PC-3 (cell line): ENCODE data around the gene KCNN4. TPM values are rescaled to one million over a fixed set of nuclear protein-coding genes. Genes with fewer than 3 reads are reported as not detected.
A peak's percentile ranks its signal among the peaks of the same experiment; 100 is the strongest.

ENCODE experiments used
- ATAC-seq: fragments of 200-7000 bp; cut with Tn5 transposase; 2 replicates; pipeline ENCODE4 v1.9.1; 2020; ENCODE audit warnings: mild to moderate bottlenecking, moderate library complexity
- BruUV-seq: library from RNA; stranded (reverse); fragments of 400-500 nt; replicated peaks from 2 replicates; lab custom pipeline; 2021; lab: Mats Ljungman, UMichigan
- CTCF ChIA-PET: fragments of 300-600 bp; sonication (Branson Sonifier 250); formaldehyde crosslinking; loops from one replicate; lab custom pipeline; 2022; ENCODE audit warnings: antibody characterized with exemption; lab: Charles Lee
- POLR2A ChIA-PET: fragments of 300-600 bp; sonication (Branson Sonifier 250); formaldehyde crosslinking; loops from one replicate; lab custom pipeline; 2022; ENCODE audit warnings: antibody characterized with exemption; ENCODE audit not compliant: unreplicated experiment; lab: Charles Lee
- DNase-seq: peaks from one replicate; pipeline ENCODE4 v3.0.0-alpha.2; 2015
- H2AFZ ChIP-seq: fragments of 300-600 bp; sonication (generic); 2 replicates; pipeline ENCODE4 v1.6.0; 2016; ENCODE audit warnings: antibody characterized with exemption, low read length
- H3F3A ChIP-seq: fragments of 300-600 bp; sonication (generic); one replicate; pipeline ENCODE4 v1.6.0; 2017; ENCODE audit warnings: antibody characterized with exemption, low read length, control low read depth, mild to moderate bottlenecking; ENCODE audit not compliant: unreplicated experiment
- H3K27ac ChIP-seq: fragments of 300-600 bp; sonication (generic); 2 replicates; pipeline ENCODE4 v1.5.1; 2016; ENCODE audit warnings: mild to moderate bottlenecking, low read length
- H3K27me3 ChIP-seq: fragments of 300-600 bp; sonication (generic); 2 replicates; pipeline ENCODE4 v1.6.1; 2016; ENCODE audit warnings: low read length, mixed read lengths
- H3K36me3 ChIP-seq: fragments of 300-600 bp; sonication (generic); 2 replicates; pipeline ENCODE4 v1.6.1; 2016; ENCODE audit warnings: low read depth, mixed run types, low read length, mixed read lengths
- H3K4me1 ChIP-seq: fragments of 300-600 bp; sonication (generic); 2 replicates; pipeline ENCODE4 v1.5.1; 2016; ENCODE audit warnings: low read length; ENCODE audit not compliant: insufficient read depth
- H3K4me2 ChIP-seq: fragments of 300-600 bp; sonication (generic); 2 replicates; pipeline ENCODE4 v1.6.0; 2016; ENCODE audit warnings: low read length
- H3K4me3 ChIP-seq: fragments of 300-600 bp; sonication (generic); 2 replicates; pipeline ENCODE4 v1.5.1; 2016; ENCODE audit warnings: mild to moderate bottlenecking, low read length, mixed read lengths
- H3K79me2 ChIP-seq: fragments of 300-600 bp; sonication (generic); 2 replicates; pipeline ENCODE4 v1.6.1; 2017; ENCODE audit warnings: low read length, mixed read lengths
- H3K9ac ChIP-seq: fragments of 300-600 bp; sonication (generic); 2 replicates; pipeline ENCODE4 v1.6.0; 2016; ENCODE audit warnings: mild to moderate bottlenecking, low read length
- H3K9me2 ChIP-seq: fragments of 300-600 bp; sonication (generic); replicated peaks from 2 replicates; pipeline ENCODE4 v1.6.1; 2016; ENCODE audit warnings: mixed run types, low read length, mixed read lengths
- H3K9me3 ChIP-seq: fragments of 300-600 bp; sonication (generic); 2 replicates; pipeline ENCODE4 v1.6.1; 2016; ENCODE audit warnings: low read length, mixed read lengths
- H4K20me1 ChIP-seq: fragments of 300-600 bp; sonication (generic); 2 replicates; pipeline ENCODE4 v1.6.1; 2016; ENCODE audit warnings: low read length, mixed read lengths
- CTCF ChIP-seq: fragments of 300-600 bp; sonication (generic); conservative IDR thresholded peaks from 2 replicates; pipeline ENCODE4 v1.5.1; 2017; ENCODE audit warnings: antibody characterized with exemption, low read depth, mild to moderate bottlenecking, low read length
- EZH2 ChIP-seq: fragments of 300-600 bp; sonication (generic); IDR thresholded peaks from one replicate; pipeline ENCODE4 v1.6.1; 2017; ENCODE audit warnings: antibody characterized with exemption, mild to moderate bottlenecking, low read length; ENCODE audit not compliant: unreplicated experiment
- EZH2phosphoT487 ChIP-seq: fragments of 300-600 bp; sonication (generic); IDR thresholded peaks from 2 replicates; pipeline ENCODE4 v1.6.1; 2018; ENCODE audit warnings: mild to moderate bottlenecking, antibody characterized with exemption, low read length, borderline replicate concordance
- intact Hi-C: fragments of 100-400 bp; cut with micrococcal nuclease; formaldehyde crosslinking; loops from 2 replicates; pipeline ENCODE4 v1.9.0; 2023
- total RNA-seq: library from RNA; depleted of rRNA; stranded (reverse); fragments of >200 nt; gene quantifications from 2 replicates; pipeline ENCODE4 v1.2.3, GENCODE V29; 2014

The KCNN4 gene
- total RNA-seq, 1 experiment from 2014 or later = 45.7 TPM

- H3K27me3 ChIP-seq = no peaks in the 10 kb centered on the region
- no peaks in the 10 kb centered on the region for H3K79me2 ChIP-seq
- TF ChIP-seq EZH2phosphoT487 = no peak
- TF ChIP-seq EZH2 = no peak
- no peak for ATAC-seq
- no peak overlapping the region for H3K4me2 ChIP-seq
- H4K20me1 ChIP-seq = no peaks in the 10 kb centered on the region
- H3K4me3 ChIP-seq = no peak overlapping the region
- no peaks in the 10 kb centered on the region for H3F3A ChIP-seq
- H3K36me3 ChIP-seq = peaks cover 48% of the 10 kb centered on the region
- ChIA-PET CTCF (no interaction called here), POLR2A (no interaction called here)
- no peak for DNase-seq
- H3K9me3 ChIP-seq = no peaks in the 10 kb centered on the region
- H2AFZ ChIP-seq = no peak overlapping the region
- no TSS peak for BruUV-seq
- intact Hi-C loops = loop anchor here (5.0 kb wide), 1 partner anchor 74 kb away; no protein-coding TSS in a partner anchor
- H3K27ac ChIP-seq = no peak overlapping the region
- H3K4me1 ChIP-seq = peaks cover 18% of the 10 kb centered on the region
- H3K9ac ChIP-seq = no peak overlapping the region
- H3K9me2 ChIP-seq = no peaks in the 10 kb centered on the region
Measured at GRCh38 chr19:43741075-43741825, 39.5 kb downstream of the KCNN4 start.

GRCh38 chr19:43739439-43740235, 41.1 kb downstream of the KCNN4 start:
- no peak for TF ChIP-seq EZH2
- no peak for TF ChIP-seq CTCF
- TF ChIP-seq EZH2phosphoT487 = no peak
- peak overlapping the region; percentile 48 for H3K9ac ChIP-seq
- H3K79me2 ChIP-seq = no peaks in the 10 kb centered on the region
- no peaks in the 10 kb centered on the region for H3F3A ChIP-seq
- H2AFZ ChIP-seq = peak overlapping the region; percentile 35
- CTCF ChIA-PET = interaction anchor here (0.6 to 1.1 kb wide), 3 partner anchors 35 to 71 kb away, joined by 3 to 5 read pairs (median 3); no protein-coding TSS in a partner anchor
- POLR2A ChIA-PET = no interaction called here
- H3K36me3 ChIP-seq = peaks cover 37% of the 10 kb centered on the region
- H3K4me2 ChIP-seq = peak overlapping the region; percentile 17; the same call in 1 of the 2 replicates
- peak; percentile 64 for DNase-seq
- H3K4me1 ChIP-seq = peaks cover 18% of the 10 kb centered on the region
- H4K20me1 ChIP-seq = no peaks in the 10 kb centered on the region
- BruUV-seq = TSS peak; percentile 9
- peak overlapping the region; percentile 77 for H3K27ac ChIP-seq
- H3K9me3 ChIP-seq = no peaks in the 10 kb centered on the region
- no peak overlapping the region for H3K4me3 ChIP-seq
- H3K9me2 ChIP-seq = no peaks in the 10 kb centered on the region
- H3K27me3 ChIP-seq = no peaks in the 10 kb centered on the region
- intact Hi-C loops = loop anchor here (5.0 kb wide), 1 partner anchor 72 kb away; no protein-coding TSS in a partner anchor
- ATAC-seq = peak; percentile 94

- ATAC-seq = no peak
- no peak for TF ChIP-seq EZH2
- no peak for TF ChIP-seq CTCF
- no peak for TF ChIP-seq EZH2phosphoT487
- Histone ChIP-seq H3K9ac (no peak overlapping the region), H3K4me2 (no peak overlapping the region), H3K79me2 (no peaks in the 10 kb centered on the region), H3K9me2 (no peaks in the 10 kb centered on the region), H4K20me1 (no peaks in the 10 kb centered on the region), H3K9me3 (no peaks in the 10 kb centered on the region), H3K36me3 (peaks cover 30% of the 10 kb centered on the region), H3K4me1 (peaks cover 18% of the 10 kb centered on the region), H3K27ac (no peak overlapping the region), H2AFZ (no peak overlapping the region), H3K27me3 (no peaks in the 10 kb centered on the region), H3F3A (no peaks in the 10 kb centered on the region), H3K4me3 (no peak overlapping the region)
- intact Hi-C loops = no loop called here
- ChIA-PET CTCF (interaction anchor here (0.7 kb wide), 1 partner anchor 144 kb away, joined by 4 read pairs; no protein-coding TSS in a partner anchor), POLR2A (no interaction called here)
- DNase-seq = no peak
- no TSS peak for BruUV-seq
Measured at GRCh38 chr19:43738780-43739211, 42.0 kb downstream of the KCNN4 start.
